Activated CD4-positive, alpha-beta T cell treated with anti-CD3 and anti-CD28 coated beads for 24 hours (primary cell): Measurements from ENCODE around the gene NMD3.

Source experiments
- DNase-seq, 2 donors: peaks; one replicate each; pipeline ENCODE4 v3.0.0-alpha.2; 2020; ENCODE audit warnings: low read depth in 2 of 2

The NMD3 gene

GRCh38 chr3:161284989-161285388 is 63.9 kb downstream of the NMD3 start:
- DNase-seq = no peak

GRCh38 chr3:161289174-161289573 is 68.1 kb downstream of the NMD3 start:
- DNase-seq = no peak

GRCh38 chr3:161291191-161291901 is 70.2 kb downstream of the NMD3 start:
- no peak for DNase-seq

- no peak for DNase-seq
These were observed 72.3 kb downstream of the NMD3 start for GRCh38 chr3:161293381-161293780.

DNA sequence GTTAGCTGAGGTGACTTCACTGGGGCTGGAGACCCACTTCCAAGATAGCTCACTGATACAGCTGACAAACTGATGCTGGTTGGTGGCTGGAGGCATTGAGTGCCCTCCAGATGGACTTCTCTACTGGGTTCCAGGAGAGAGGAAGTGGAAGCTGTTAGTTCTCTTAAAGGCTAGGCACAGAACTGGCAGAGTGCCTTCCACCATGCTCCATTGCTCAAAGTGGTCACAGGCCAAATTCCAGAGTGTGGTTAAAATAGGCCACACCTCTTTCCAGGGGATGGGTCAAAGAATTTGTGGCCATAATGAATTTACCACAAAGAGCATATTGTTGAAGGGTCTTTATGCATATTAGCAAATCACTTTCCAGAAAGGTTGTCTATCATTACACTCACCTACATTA is 74.2 kb downstream of the NMD3 start:
- DNase-seq = no peak

DNA sequence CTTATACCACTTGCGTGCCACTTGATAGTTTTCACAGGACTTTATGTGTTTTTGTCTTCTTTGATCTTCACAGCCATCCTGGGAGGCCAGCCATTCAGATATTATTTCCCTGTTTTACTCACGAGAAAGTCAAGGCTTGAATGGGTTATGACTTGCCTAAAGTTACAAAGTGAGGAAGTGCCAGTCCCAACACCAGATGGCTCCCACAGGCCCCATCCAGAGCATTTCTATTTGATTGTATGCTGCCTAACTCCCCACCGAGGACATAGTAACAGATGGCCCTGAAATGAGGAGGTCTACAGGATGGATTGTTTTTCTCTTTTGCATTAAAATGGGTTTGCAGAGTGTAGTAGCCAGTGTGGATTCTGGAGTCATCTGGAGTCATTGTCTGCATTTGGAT is 75.7 kb downstream of the NMD3 start:
- no peak for DNase-seq
